Mesendoderm (in vitro differentiated cells): ENCODE data around the gene MGRN1.

Experiments used
- DNase-seq: peaks from one replicate; pipeline ENCODE4 v3.0.0; 2013
- H2AK5ac ChIP-seq: 2 replicates; pipeline ENCODE4 v1.6.1; 2013; ENCODE audit warnings: low read length, inconsistent platforms
- H2BK120ac ChIP-seq: 2 replicates; pipeline ENCODE4 v1.6.1; 2013; ENCODE audit warnings: low read depth, mild to moderate bottlenecking, low read length, moderate library complexity, mixed read lengths
- H2BK15ac ChIP-seq: replicated peaks from 2 replicates; pipeline ENCODE4 v1.6.1; 2013; ENCODE audit warnings: low read depth, mild to moderate bottlenecking, moderate library complexity
- H2BK5ac ChIP-seq: 2 replicates; pipeline ENCODE4 v1.6.1; 2013; ENCODE audit warnings: low read length, inconsistent platforms
- H3K18ac ChIP-seq: 2 replicates; pipeline ENCODE4 v1.6.1; 2013; ENCODE audit warnings: mild to moderate bottlenecking, low read length, mixed read lengths
- H3K23ac ChIP-seq: one replicate; pipeline ENCODE4 v1.6.1; 2013; ENCODE audit warnings: low read length
- H3K27ac ChIP-seq: 2 replicates; pipeline ENCODE4 v1.5.1; 2013; ENCODE audit warnings: low read depth, mild to moderate bottlenecking, inconsistent platforms, low read length, moderate library complexity
- H3K27me3 ChIP-seq: 2 replicates; pipeline ENCODE4 v1.6.1; 2013; ENCODE audit warnings: low read length, control low read depth, mild to moderate bottlenecking, inconsistent platforms; ENCODE audit not compliant: insufficient read depth, poor library complexity
- H3K36me3 ChIP-seq: 2 replicates; pipeline ENCODE4 v1.6.1; 2013; ENCODE audit warnings: low read length, inconsistent platforms; ENCODE audit not compliant: control insufficient read depth, insufficient read depth
- H3K4ac ChIP-seq: one replicate; pipeline ENCODE4 v1.6.1; 2013; ENCODE audit warnings: low read depth, mild to moderate bottlenecking, low read length, moderate library complexity
- H3K4me1 ChIP-seq: 2 replicates; pipeline ENCODE4 v1.6.1; 2013; ENCODE audit warnings: low read depth, low read length, inconsistent platforms; ENCODE audit not compliant: control insufficient read depth
- H3K4me2 ChIP-seq: 2 replicates; pipeline ENCODE4 v1.6.1; 2013; ENCODE audit warnings: low read length
- H3K4me3 ChIP-seq: 2 replicates; pipeline ENCODE4 v1.5.1; 2013; ENCODE audit warnings: mild to moderate bottlenecking, low read length
- H3K56ac ChIP-seq: one replicate; pipeline ENCODE4 v1.6.1; 2013; ENCODE audit warnings: low read length
- H3K79me1 ChIP-seq: 2 replicates; pipeline ENCODE4 v1.6.1; 2013; ENCODE audit warnings: low read length, inconsistent platforms
- H3K79me2 ChIP-seq: 2 replicates; pipeline ENCODE4 v1.6.1; 2013; ENCODE audit warnings: mild to moderate bottlenecking, low read length; ENCODE audit not compliant: control insufficient read depth, insufficient read depth
- H3K9ac ChIP-seq: 2 replicates; pipeline ENCODE4 v1.6.1; 2013; ENCODE audit warnings: low read length, inconsistent platforms
- H4K5ac ChIP-seq: one replicate; pipeline ENCODE4 v1.6.1; 2013; ENCODE audit warnings: low read length
- H4K8ac ChIP-seq: one replicate; pipeline ENCODE4 v1.6.1; 2013; ENCODE audit warnings: low read depth, mild to moderate bottlenecking, control low read depth, low read length, moderate library complexity
- WGBS: extraction: QIAGEN DNeasy Blood & Tissue Kit; methylation state at CpG from one replicate; pipeline ENCODE4 v1.1.7; 2013; ENCODE audit warnings: low lambda C conversion rate, missing lambda C conversion rate; ENCODE audit not compliant: insufficient coverage; ENCODE audit errors: extremely low coverage; 5-methylcytosine and 5-hydroxymethylcytosine counted together

Gene MGRN1

GRCh38 chr16:4706871-4707270 is 82.2 kb downstream of the MGRN1 start:
- H2AK5ac ChIP-seq = no peak overlapping the region
- H3K4me3 ChIP-seq = no peak overlapping the region
- H2BK120ac ChIP-seq = no peak overlapping the region
- H2BK15ac ChIP-seq = no peak overlapping the region
- H3K79me1 ChIP-seq = no peaks in the 10 kb centered on the region
- no peak overlapping the region for H4K8ac ChIP-seq
- H3K27ac ChIP-seq = no peak overlapping the region
- H3K23ac ChIP-seq = no peak overlapping the region
- H3K4me2 ChIP-seq = no peak overlapping the region
- no peak overlapping the region for H4K5ac ChIP-seq
- H3K9ac ChIP-seq = no peak overlapping the region
- peaks cover 2% of the 10 kb centered on the region for H3K36me3 ChIP-seq
- H3K79me2 ChIP-seq = no peaks in the 10 kb centered on the region
- no peaks in the 10 kb centered on the region for H3K27me3 ChIP-seq
- no peak overlapping the region for H3K56ac ChIP-seq
- no peaks in the 10 kb centered on the region for H3K4me1 ChIP-seq
- H3K4ac ChIP-seq = no peak overlapping the region
- no CpG with 5 or more reads among the region's 7 CpGs for WGBS
- no peak overlapping the region for H3K18ac ChIP-seq
- no peak overlapping the region for H2BK5ac ChIP-seq
- DNase-seq = no peak

GRCh38 chr16:4709481-4709880 is 84.9 kb downstream of the MGRN1 start:
- H3K4me2 ChIP-seq = no peak overlapping the region
- H3K79me2 ChIP-seq = no peaks in the 10 kb centered on the region
- H3K79me1 ChIP-seq = no peaks in the 10 kb centered on the region
- no CpG with 5 or more reads among the region's 4 CpGs for WGBS
- no peak for DNase-seq
- no peak overlapping the region for H2BK5ac ChIP-seq
- H3K27me3 ChIP-seq = no peaks in the 10 kb centered on the region
- H3K9ac ChIP-seq = no peak overlapping the region
- H3K4me3 ChIP-seq = no peak overlapping the region
- H3K27ac ChIP-seq = no peak overlapping the region
- H3K4ac ChIP-seq = no peak overlapping the region
- H3K36me3 ChIP-seq = peaks cover 2% of the 10 kb centered on the region
- H3K18ac ChIP-seq = no peak overlapping the region
- H3K4me1 ChIP-seq = no peaks in the 10 kb centered on the region
- H2AK5ac ChIP-seq = no peak overlapping the region
- H4K8ac ChIP-seq = no peak overlapping the region
- H4K5ac ChIP-seq = no peak overlapping the region
- no peak overlapping the region for H3K56ac ChIP-seq
- H2BK120ac ChIP-seq = no peak overlapping the region
- H3K23ac ChIP-seq = no peak overlapping the region
- no peak overlapping the region for H2BK15ac ChIP-seq

GRCh38 chr16:4713663-4714501 is 89.3 kb downstream of the MGRN1 start:
- WGBS = no CpG with 5 or more reads among the region's 18 CpGs
- Histone ChIP-seq H4K8ac (no peak overlapping the region), H3K4me1 (peaks cover under 1% of the 10 kb centered on the region), H2BK120ac (no peak overlapping the region), H3K23ac (no peak overlapping the region), H3K9ac (no peak overlapping the region), H3K27me3 (no peaks in the 10 kb centered on the region), H3K4ac (no peak overlapping the region), H3K27ac (no peak overlapping the region), H2BK5ac (no peak overlapping the region), H3K18ac (no peak overlapping the region), H3K4me3 (no peak overlapping the region), H3K56ac (no peak overlapping the region), H4K5ac (no peak overlapping the region), H3K79me1 (no peaks in the 10 kb centered on the region), H2AK5ac (no peak overlapping the region), H3K4me2 (no peak overlapping the region), H2BK15ac (no peak overlapping the region), H3K79me2 (no peaks in the 10 kb centered on the region), H3K36me3 (no peaks in the 10 kb centered on the region)
- no peak for DNase-seq

GRCh38 chr16:4714996-4715395 is 90.4 kb downstream of the MGRN1 start:
- Histone ChIP-seq H3K23ac (no peak overlapping the region), H2AK5ac (no peak overlapping the region), H3K79me2 (no peaks in the 10 kb centered on the region), H3K36me3 (no peaks in the 10 kb centered on the region), H3K4me1 (peaks cover 3% of the 10 kb centered on the region), H2BK5ac (no peak overlapping the region), H2BK120ac (no peak overlapping the region), H3K18ac (no peak overlapping the region), H2BK15ac (no peak overlapping the region), H3K4me3 (no peak overlapping the region), H3K79me1 (no peaks in the 10 kb centered on the region), H4K5ac (no peak overlapping the region), H3K56ac (no peak overlapping the region), H3K4ac (no peak overlapping the region), H3K9ac (no peak overlapping the region), H3K27me3 (no peaks in the 10 kb centered on the region), H4K8ac (no peak overlapping the region), H3K27ac (no peak overlapping the region), H3K4me2 (no peak overlapping the region)
- WGBS = no CpG with 5 or more reads among the region's 2 CpGs
- DNase-seq = no peak

GRCh38 chr16:4718466-4718865 is 93.8 kb downstream of the MGRN1 start:
- no peak overlapping the region for H4K5ac ChIP-seq
- H2AK5ac ChIP-seq = no peak overlapping the region
- no peak overlapping the region for H2BK15ac ChIP-seq
- no CpG with 5 or more reads among the region's 5 CpGs for WGBS
- no peak overlapping the region for H3K4me2 ChIP-seq
- no peak overlapping the region for H3K56ac ChIP-seq
- H3K79me1 ChIP-seq = no peaks in the 10 kb centered on the region
- H4K8ac ChIP-seq = no peak overlapping the region
- no peak overlapping the region for H2BK120ac ChIP-seq
- H2BK5ac ChIP-seq = no peak overlapping the region
- no peaks in the 10 kb centered on the region for H3K36me3 ChIP-seq
- peak; percentile 34 for DNase-seq
- H3K27ac ChIP-seq = peak overlapping the region; percentile 55
- H3K27me3 ChIP-seq = no peaks in the 10 kb centered on the region
- H3K4ac ChIP-seq = no peak overlapping the region
- H3K18ac ChIP-seq = no peak overlapping the region
- peaks cover 3% of the 10 kb centered on the region for H3K4me1 ChIP-seq
- no peaks in the 10 kb centered on the region for H3K79me2 ChIP-seq
- H3K9ac ChIP-seq = no peak overlapping the region
- H3K23ac ChIP-seq = no peak overlapping the region
- no peak overlapping the region for H3K4me3 ChIP-seq
